ENCODE results near the gene DDX17. TPM values are rescaled to one million over a fixed set of nuclear protein-coding genes. Genes with fewer than 3 reads are reported as not detected.

Gene DDX17
- total and polyA plus RNA-seq, 4 donors, result 141 to 1,771 (median 262) TPM

GRCh38 chr22:38448945-38449745 is 57.0 kb downstream of the DDX17 start:
- no peak for TF ChIP-seq CTCF (IDR thresholded peaks at IDR 0.05; ENCODE audit: control extremely low read depth, extremely low read depth)
- Histone ChIP-seq H3K27me3 (ENCODE audit: control insufficient read depth in 3 of 3, insufficient read depth in 3 of 3, low read length in 2 of 3) (peaks cover 0 to 42% (median 18%) of the 10 kb centered on the region in 3 donors), H3K9ac (ENCODE audit: insufficient read depth in 1 of 2, low read length in 2 of 2) (no peak overlapping the region), H3K36me3 (ENCODE audit: control insufficient read depth in 4 of 4, insufficient read depth in 4 of 4, low read length in 4 of 4) (no peaks in the 10 kb centered on the region), H3K4me3 (no peak overlapping the region), H3K27ac (ENCODE audit: low read depth in 1 of 2, low read length in 1 of 2) (peak overlapping the region in 1 of 2 donors; percentile 84), H3K9me3 (ENCODE audit: control insufficient read depth in 4 of 4, insufficient read depth in 3 of 4, low read length in 3 of 4) (no peaks in the 10 kb centered on the region), H3K4me1 (ENCODE audit: control insufficient read depth in 5 of 5, insufficient read depth in 5 of 5, low read length in 5 of 5) (peaks cover 0 to 3% (median 0%) of the 10 kb centered on the region in 5 donors)
- ATAC-seq (ENCODE audit: insufficient read depth, low FRiP score), result no peak
- WGBS, 2 donors, result 77 to 82% methylated on average over 14 of the region's 14 CpGs
- DNase-seq, result no peak

- ATAC-seq (ENCODE audit: insufficient read depth, low FRiP score) (no peak), DNase-seq (no peak)
- WGBS, 2 donors, result 52 to 73% methylated on average over 9 of the region's 9 CpGs
- Histone ChIP-seq H3K9ac (ENCODE audit: insufficient read depth in 1 of 2, low read length in 2 of 2) (no peak overlapping the region), H3K4me3 (no peak overlapping the region), H3K27ac (ENCODE audit: low read depth in 1 of 2, low read length in 1 of 2) (peak overlapping the region in 1 of 2 donors; percentile 30), H3K4me1 (ENCODE audit: control insufficient read depth in 5 of 5, insufficient read depth in 5 of 5, low read length in 5 of 5) (peaks cover 0 to 3% (median 0%) of the 10 kb centered on the region in 5 donors), H3K27me3 (ENCODE audit: control insufficient read depth in 3 of 3, insufficient read depth in 3 of 3, low read length in 2 of 3) (peaks cover 0 to 28% (median 0%) of the 10 kb centered on the region in 3 donors), H3K36me3 (ENCODE audit: control insufficient read depth in 4 of 4, insufficient read depth in 4 of 4, low read length in 4 of 4) (no peaks in the 10 kb centered on the region), H3K9me3 (ENCODE audit: control insufficient read depth in 4 of 4, insufficient read depth in 3 of 4, low read length in 3 of 4) (no peaks in the 10 kb centered on the region)
- TF ChIP-seq CTCF (IDR thresholded peaks at IDR 0.05; ENCODE audit: control extremely low read depth, extremely low read depth), result no peak
Observed at GRCh38 chr22:38446018-38446601, 60.0 kb downstream of the DDX17 start.

- no peaks in the 10 kb centered on the region for H3K9me3 ChIP-seq (ENCODE audit: control insufficient read depth in 4 of 4, insufficient read depth in 3 of 4, low read length in 3 of 4)
- no peak for TF ChIP-seq CTCF (IDR thresholded peaks at IDR 0.05; ENCODE audit: control extremely low read depth, extremely low read depth)
- ATAC-seq (ENCODE audit: insufficient read depth, low FRiP score), result no peak
- H3K36me3 ChIP-seq (ENCODE audit: control insufficient read depth in 4 of 4, insufficient read depth in 4 of 4, low read length in 4 of 4), result no peaks in the 10 kb centered on the region
- no peak overlapping the region for H3K9ac ChIP-seq (ENCODE audit: insufficient read depth in 1 of 2, low read length in 2 of 2)
- H3K4me1 ChIP-seq (ENCODE audit: control insufficient read depth in 5 of 5, insufficient read depth in 5 of 5, low read length in 5 of 5), result no peaks in the 10 kb centered on the region
- H3K27me3 ChIP-seq (ENCODE audit: control insufficient read depth in 3 of 3, insufficient read depth in 3 of 3, low read length in 2 of 3), result peaks cover 0 to 23% (median 0%) of the 10 kb centered on the region in 3 donors
- WGBS, 2 donors, result 92% methylated on average over 10 of the region's 10 CpGs
- no peak overlapping the region for H3K4me3 ChIP-seq
- H3K27ac ChIP-seq (ENCODE audit: low read depth in 1 of 2, low read length in 1 of 2), result peak overlapping the region in 1 of 2 donors; percentile 78
- no peak for DNase-seq
Observed at GRCh38 chr22:38444783-38445182, 61.3 kb downstream of the DDX17 start.

Measured in lung (tissue), 12 donors.